Islet of Langerhans (tissue), 1 donor: ENCODE results near the gene COX11.

Experiments used
- FAIRE-seq: peaks from one replicate; lab custom pipeline; 2011; peaks lifted over from hg19 to GRCh38; lab: Jason Lieb, UNC

Gene COX11, protein sequence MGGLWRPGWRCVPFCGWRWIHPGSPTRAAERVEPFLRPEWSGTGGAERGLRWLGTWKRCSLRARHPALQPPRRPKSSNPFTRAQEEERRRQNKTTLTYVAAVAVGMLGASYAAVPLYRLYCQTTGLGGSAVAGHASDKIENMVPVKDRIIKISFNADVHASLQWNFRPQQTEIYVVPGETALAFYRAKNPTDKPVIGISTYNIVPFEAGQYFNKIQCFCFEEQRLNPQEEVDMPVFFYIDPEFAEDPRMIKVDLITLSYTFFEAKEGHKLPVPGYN

DNA sequence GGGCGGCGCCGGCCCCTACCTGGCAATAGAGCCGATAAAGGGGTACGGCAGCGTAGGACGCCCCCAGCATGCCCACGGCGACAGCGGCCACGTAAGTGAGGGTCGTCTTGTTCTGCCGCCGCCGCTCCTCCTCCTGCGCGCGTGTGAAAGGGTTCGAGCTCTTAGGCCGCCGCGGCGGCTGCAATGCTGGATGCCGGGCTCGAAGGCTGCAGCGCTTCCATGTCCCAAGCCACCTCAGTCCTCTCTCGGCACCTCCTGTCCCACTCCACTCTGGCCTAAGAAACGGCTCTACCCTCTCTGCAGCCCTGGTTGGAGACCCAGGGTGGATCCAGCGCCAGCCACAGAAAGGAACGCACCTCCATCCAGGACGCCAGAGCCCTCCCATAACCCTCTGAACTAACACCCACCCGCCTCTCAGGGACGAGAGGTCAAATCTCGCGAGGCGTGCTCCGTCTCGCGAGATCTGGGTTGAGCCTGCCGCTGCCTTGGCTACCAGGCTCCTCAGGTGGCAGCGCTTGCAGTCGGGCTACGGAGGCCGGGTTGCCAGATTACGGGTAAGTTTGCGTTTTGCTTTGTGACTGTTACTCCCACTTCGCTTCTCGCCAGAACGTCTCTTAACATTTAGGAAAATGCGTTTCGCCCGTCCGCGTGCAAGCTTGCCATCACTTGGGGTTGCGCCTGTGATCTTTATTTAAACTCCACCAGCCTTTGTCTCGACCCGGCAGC, at the start of gene COX11, which contains the start of gene STXBP4:
Gene COX11, minus strand, starts transcription at position 393 of the 726 bp plus-strand sequence. Its CDS starts 8 bp downstream, at position 385.
Gene STXBP4, plus strand, starts transcription at position 504 of the 726 bp plus-strand sequence. CDS start 17,455 bp downstream, outside the sequence.
- peak; percentile 55 for FAIRE-seq

DNA sequence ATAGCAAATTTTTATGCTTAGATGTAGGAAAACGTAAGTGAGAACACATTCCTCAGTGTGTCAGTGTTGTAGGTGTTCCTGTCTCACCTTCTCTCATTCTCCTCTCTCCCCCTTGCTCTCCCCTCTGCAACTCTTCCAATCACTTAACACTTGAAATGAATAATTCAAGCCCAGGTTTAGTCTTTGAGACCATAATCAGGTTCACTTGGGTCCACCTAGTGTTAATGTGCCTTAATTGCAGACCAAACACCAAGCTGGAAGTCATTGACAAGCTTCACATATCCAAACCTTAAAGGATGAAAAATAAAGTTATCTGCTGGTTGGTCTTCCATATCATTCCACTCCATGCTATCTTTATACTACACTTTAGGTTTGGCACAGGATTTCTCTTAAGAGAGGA, 37.1 kb upstream of the COX11 start:
- no peak for FAIRE-seq

DNA sequence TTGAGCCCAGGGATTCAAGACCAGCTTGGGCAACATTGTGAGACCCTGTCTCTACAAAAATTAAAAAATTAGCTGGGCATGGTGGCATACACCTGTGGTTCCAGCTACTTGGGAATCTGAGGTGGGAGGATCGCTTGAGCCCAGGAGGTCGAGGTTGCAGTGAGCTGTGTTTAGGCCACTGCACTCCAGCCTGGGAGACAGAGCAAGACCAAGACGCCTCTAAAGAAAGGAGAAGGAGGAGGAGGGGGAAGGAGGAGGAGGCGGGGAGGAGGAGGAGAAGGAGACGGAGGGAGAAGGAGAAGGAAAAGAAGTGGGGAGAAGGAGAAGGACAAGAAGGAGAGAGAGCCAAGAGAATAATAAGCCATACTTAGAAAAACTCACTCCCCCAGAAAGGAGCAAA, 36.0 kb upstream of the COX11 start:
- FAIRE-seq, result no peak

DNA sequence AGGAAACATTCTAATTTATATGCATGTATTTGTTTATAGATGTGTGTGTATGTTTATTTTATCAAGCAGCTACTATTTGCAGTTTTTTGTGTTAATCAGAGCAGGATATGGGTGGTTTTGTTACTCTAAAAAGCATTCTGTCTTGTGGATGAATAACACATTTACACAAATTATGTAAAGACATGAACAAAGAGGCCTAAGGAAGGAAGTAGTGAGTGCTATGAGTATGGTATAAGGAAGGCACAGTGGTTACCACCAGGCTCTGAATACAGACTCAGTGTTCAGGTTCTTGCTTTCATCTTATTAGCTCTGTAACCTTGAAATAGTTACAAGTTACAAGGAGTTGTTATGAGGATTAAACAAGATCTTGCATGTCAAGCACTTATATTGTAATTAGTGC, 34.0 kb upstream of the COX11 start:
- FAIRE-seq, result no peak

DNA sequence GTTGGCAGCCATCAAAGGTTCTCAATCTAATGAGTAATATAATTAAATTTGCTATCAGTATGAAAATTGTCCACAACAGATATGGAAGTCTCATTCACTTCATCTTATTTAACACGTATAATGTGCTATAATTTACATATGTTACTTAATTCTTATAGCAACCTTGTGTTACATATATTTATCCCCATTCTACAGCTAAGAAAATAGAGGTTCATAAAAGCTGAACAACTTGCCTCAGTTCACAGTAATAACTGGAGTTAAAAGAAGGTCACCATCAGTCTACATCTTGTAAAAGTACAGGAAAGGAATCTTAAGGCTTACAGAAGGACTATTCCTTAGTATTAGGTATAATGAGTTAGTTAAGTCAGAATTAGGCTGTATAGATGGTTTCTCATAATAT, 28.0 kb upstream of the COX11 start:
- FAIRE-seq, result no peak

DNA sequence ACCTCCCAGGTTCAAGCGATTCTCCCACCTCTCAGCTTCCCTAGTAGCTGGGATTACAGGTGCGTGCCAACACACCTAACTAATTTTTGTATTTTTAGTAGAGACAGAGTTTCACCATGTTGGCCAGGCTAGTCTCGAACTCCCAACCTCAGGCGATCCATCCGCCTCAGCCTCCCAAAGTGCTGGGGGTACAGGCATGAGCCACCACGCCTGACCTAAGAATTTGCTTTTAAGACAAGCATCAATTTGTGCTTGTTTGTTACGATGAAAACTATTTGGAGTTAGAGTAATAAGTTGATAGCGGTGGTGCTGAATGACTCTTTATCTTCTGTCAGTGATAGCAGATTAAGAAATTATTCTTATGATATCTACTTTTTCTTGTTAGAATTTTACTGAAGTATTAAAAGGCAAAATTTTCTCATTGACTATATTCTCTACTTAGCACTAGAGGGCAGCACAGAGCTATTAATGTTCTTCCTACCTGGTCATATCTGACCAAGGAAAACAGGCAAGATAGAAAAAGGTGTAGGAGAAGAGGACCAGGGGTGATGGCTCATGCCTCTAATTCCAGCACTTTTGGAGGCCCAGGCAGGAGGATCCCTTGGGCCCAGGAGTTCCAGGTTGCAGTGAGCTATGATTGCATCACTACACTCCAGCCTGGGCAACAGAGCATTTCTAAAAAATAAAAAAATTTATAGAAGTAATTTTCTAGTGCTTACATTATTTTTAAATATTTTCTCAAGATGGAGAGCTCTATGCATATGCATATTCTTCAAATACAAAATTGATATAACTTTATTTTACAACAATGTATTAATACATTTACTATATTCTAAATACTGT, 24.6 kb upstream of the COX11 start:
- peak; percentile 99 for FAIRE-seq

DNA sequence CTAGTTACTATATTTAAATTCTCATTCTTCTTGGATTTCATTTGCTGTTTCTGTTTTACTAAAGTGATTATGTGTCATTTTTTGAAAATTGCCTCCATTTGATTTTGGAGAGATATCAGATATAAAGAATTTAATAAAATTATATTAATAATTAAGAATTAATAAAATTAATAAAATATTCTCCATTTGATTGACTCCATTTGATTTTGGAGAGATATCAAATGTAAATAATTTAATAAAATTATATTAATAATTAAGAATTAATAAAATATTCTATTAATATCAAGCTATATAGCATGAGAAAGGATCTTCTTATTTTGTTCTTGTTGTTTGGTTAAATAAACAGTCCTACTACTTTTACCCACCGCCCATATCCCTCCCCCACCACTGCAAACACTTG, 23.1 kb upstream of the COX11 start:
- FAIRE-seq, result no peak

DNA sequence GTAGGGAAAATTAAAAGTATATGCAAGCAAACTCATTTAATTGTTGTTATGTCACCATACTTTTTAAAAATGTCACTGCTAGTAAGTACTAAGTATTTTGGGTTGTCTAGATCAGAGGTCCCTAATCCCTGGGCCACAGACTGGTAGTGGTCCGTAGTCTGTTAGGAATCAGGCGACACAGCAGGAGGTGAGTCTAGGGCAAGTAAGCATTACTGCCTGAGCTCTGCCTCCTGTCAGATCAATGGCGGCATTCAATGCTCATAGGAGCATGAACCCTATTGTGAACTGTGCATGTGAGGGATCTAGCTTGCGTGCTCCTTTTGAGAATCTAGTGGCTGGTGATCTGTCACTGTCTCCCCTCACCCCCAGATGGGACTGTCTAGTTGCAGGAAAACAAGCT, 21.7 kb upstream of the COX11 start:
- FAIRE-seq, result no peak

DNA sequence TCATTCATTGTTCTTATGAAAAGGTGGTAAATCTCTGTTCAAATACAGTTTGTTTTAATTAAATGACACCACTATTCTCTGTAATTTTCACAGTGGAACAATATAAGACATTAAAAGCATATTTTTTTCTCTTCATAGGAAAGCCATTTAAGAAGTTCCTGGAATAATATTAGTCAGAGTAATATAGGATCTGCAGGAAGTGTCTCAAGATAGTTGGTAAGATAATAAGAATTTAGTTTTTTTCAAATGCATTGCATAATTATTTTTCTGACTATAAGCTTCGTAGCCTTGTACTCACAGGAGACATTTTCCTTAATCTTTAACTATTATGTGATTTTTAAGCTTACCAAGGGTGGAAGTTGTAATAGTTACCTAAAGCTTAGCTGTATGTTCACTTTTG, 17.0 kb upstream of the COX11 start:
- FAIRE-seq, result no peak

DNA sequence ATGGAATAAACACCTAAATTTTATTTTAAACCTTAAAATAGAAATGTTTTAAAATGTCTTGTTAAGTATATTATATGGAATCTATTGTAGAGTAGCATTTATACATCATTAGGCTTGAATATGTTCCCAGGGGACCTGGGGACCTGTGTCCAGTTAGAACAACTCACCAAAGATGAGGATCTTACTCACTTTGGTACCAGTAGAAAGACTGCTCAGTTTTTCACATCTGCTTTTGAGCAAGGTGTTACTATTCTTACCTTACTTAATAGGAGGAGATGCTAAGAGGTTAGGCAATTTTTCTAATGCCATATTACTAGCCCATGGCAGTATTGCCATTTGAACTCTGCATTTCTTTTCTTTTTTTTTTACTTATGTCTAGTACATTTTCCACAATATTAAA, 14.8 kb upstream of the COX11 start:
- no peak for FAIRE-seq

DNA sequence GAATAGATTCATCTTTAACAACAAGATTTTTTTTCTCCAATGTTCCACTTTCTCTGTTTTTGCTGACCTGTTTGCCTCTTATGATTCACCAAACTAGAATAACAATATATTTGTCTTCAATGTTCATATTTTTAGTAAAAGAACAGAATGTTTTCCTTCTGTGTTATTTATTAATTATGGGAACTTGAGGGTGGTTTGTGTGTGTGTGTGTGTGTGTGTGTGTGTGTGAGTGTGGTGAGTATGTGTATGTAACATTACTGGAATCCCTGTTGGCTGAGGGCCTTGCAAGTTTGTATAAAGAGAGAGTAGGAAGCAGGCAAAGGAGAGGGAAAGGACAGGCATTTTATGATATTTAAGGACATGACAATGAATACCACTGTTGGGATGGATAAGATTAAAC, 13.9 kb upstream of the COX11 start:
- peak; percentile 27 for FAIRE-seq

DNA sequence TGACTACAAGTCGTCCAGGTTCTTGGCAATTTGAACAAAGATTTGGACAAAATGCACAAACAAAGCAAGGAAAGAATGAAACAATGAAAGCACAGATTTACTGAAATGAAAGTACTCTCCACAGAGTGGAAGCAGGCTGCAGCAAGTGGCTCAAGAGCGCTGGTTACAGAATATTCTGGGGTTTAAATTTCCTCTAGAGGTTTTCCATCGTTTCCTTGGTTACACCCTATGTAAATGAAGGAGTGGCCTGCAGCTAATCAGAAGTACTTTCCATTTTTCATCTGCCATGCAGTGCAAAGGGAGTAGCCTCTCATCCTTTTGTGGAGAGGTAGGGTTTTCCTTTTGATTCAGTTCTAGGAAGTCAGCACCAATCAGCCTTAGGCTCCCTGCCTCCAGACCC, 11.9 kb upstream of the COX11 start:
- no peak for FAIRE-seq

DNA sequence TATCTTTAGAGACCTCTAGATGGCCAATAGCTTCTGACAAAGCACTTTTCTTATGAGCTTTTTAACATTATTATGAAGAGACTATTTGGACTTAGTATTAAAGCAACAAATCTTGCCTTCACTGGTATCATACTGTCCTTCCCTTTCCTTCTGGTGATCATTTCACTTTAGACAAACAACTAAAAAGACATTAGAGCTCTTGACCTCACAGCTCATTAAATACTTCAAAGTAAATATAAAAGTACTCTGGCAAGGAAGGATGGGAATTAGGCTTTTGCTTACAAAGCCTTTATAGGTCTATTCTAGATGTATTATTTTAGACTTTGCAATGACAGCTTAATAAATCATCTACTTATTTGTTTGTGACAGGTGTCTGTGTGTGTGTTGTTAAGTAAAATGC, 11.2 kb upstream of the COX11 start:
- peak; percentile 90 for FAIRE-seq

DNA sequence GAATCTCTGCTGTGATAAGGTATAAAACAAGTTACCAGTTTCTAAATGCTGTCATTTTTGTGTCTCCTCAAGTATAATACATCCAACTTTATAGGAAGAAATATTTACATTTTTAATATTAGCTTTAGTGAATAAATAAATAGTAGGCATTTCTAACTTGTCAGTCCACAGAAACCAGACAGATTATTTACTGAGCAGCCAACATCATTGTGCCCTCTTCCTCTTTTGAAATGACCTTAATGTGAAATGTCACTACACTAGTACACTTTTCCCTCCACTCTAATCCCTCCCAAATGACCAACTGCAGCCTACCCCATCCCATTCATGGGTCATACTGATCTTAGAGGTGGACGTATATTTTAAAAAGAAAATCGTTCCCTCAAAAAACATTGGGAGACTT, 9.3 kb upstream of the COX11 start:
- no peak for FAIRE-seq

DNA sequence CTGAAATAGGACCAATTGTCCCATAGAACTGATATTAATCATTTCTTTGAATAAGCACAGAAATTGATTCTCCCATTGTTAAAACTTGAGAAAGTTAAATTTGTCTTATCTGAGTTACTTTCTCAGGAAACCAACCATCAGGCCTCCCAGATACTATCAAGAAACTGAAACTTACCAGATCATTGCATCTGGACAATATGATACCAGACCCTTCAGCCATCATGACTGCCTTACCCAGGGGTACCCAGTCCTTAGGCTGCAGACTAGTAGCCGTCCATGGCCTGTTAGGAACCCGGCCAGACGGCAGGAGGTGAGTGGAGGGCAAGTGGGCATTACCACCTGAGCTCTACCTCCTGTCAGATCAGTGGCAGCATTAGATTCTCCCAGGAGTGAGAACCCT, 7.9 kb upstream of the COX11 start:
- no peak for FAIRE-seq

DNA sequence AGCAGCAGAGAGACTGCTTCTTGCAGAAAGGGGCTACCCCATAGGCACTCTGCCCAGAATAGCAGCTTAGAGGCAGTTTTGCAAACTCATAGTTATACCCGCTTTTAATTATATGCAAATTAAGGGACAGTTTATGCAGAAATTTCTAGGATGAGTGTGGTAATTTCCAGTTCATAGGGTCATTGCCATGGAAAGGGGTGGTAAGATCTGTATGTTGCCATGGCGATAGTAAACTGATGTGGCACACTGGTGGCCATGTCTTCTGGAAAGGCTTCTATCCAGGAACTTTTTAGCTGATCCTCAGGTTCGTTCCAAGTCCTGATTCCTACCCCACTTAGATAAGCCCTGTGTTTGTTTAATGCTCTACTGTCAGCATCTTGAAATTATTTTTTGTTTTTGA, 6.3 kb upstream of the COX11 start:
- no peak for FAIRE-seq

DNA sequence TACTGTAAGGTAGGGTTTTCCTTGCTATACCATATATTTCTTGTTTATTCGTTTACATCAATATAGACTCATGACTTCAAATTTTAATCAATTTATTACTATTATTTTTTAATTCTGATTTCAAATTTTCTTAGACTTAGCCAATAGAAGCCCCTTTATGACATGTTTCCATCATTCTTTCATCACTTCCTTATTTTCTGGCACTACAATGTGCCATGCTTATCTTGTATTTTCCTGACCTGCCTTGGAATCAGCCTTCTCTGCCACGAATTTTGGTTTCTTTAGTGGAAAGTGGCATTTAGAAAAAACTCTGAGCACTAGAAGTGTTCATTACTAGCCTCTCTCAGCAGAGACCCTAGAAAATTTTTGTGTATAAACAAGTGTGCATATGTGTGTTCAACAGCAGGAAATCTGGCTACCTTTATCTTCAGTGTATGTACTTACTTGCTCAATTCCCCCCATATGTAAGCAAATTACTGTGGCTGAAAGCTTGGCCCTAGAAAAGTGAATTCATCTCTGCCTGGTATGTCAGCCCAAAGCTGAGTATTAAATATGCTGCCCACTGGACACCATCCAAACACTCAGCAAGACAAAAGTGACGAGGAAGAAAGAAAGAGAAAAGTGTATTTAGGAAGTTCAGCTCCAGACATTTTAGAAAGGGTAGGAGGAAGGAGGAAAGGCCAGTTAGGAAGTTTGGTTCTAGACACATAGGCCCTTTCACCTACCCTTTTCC, 4.1 kb upstream of the COX11 start:
- FAIRE-seq, result no peak

DNA sequence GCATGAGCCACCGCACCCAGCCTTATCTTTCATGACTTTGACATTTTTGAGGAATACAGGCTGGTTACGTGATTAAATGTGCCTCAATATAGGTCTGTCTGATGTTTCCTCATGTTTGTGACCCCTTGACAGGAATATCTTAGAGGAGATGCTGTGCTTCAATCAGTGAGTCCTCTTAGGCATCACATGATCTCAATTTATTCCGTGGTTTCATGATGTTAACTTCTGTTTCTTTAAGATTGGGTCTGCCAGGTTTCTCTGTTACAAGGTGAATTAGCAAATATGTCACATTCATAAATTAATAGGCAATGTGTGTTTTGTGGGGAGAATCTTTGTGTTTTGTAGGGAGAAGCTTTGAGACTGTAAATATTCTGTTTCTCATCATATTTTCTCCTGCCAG, 3.4 kb upstream of the COX11 start:
- no peak for FAIRE-seq

DNA sequence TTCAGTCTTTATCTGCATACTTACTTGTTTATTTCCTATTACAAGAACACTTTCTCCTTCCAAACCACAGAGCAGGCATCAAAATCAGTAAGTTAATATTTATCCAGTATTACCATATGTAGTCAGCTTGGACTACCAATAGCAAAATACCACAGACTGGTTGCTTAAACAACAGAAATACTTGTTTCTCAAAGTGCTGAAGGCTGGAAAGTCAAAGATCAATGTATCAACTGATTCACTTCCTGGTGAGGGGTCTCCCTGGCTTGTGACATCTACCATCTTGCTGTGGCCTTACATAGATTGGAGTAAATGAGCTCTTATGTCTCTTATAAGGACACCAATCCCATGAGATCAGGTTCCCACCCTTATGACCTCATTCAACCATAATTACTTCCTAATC, 2.7 kb upstream of the COX11 start:
- FAIRE-seq, result no peak

DNA sequence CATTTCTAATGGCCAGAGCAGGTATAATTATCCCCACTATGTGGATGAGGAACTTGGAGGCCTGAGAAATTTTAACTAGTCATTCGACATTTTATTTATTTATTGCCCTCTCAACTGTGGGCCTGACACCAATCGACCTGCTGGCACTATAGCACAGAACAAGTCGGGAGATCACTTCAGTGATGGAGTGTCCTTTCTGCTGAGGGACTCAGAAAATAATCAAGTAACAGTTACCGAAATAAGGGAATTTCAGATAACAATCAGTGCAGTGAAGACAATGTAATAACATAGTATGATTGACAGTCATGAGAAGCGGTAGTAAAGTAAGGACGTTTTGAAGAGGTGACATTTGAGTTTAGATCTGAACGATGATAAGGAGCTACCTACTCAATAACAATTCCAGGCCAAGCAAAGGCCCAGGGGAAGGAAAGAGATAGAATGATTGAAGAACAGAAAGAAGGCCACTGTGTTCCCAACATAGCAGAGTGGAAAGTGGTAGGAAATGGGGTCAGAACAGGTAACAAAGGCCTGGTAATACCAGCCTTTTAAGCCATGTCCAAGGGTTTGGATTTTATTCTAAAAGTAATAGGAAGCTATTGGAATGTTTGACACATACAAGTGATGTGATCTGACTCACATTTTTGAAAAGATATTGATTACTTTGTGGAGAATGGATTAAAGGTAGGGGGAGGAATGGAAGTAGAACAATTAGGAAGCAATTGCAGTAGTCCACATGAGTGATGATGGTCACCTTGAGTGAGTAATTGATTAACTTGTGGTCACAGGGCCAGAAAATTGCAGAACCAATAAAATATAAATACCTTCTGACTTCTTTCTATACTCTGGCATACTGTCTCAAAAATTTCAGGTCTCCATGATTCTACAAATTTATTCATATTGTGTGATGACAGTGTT, 1.5 kb upstream of the COX11 start:
- no peak for FAIRE-seq

DNA sequence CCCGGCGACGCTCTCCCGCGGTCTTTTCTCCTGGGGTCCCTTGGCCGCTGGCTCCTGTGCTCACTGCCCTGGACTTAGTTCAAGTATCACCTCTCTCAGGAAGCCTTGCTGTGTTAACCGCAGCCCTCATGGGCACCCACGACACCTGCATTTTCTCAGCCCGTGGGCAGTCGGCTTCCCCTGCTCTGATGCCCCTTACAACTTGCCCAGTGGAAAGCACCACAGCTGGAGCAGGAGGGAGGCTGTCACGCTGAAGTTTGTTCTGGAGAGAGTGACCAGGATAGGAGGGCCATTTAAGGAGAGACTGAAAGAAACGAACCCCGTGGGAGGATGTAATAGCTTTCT, 506 bp upstream of the COX11 start:
- no peak for FAIRE-seq
